MCF 10A (cell line): Measurements from ENCODE around the gene ZNF697. TPM values are rescaled to one million over a fixed set of nuclear protein-coding genes. Genes with fewer than 3 reads are reported as not detected.

Experiments used
- BruUV-seq: library from RNA; stranded (reverse); fragments of 400-500 nt; replicated peaks from 2 replicates; lab custom pipeline; 2021; lab: Mats Ljungman, UMichigan
- CTCF ChIA-PET: fragments of 300-600 bp; sonication (Branson Sonifier 250); formaldehyde crosslinking; extraction: SDS; loops from one replicate; lab custom pipeline; 2021; ENCODE audit warnings: antibody characterized with exemption, inconsistent platforms; lab: Yijun Ruan, JAX
- POLR2A ChIA-PET: fragments of 300-600, 350-650 bp; sonication (Branson Sonifier 250); formaldehyde crosslinking; extraction: SDS; loops from one replicate; lab custom pipeline; 2020; ENCODE audit warnings: antibody characterized with exemption, inconsistent platforms; lab: Yijun Ruan, JAX
- DNase-seq: peaks from one replicate; pipeline ENCODE4 v3.0.0-alpha.2; 2018; ENCODE audit not compliant: unreplicated experiment
- H3K27ac Mint-ChIP-seq: one replicate; pipeline ENCODE4 v1.8.0; 2022; ENCODE audit warnings: mild to moderate bottlenecking, low read depth, mixed read lengths; ENCODE audit not compliant: unreplicated experiment
- H3K27me3 Mint-ChIP-seq: one replicate; pipeline ENCODE4 v1.8.0; 2022; ENCODE audit warnings: mixed read lengths; ENCODE audit not compliant: insufficient read depth, unreplicated experiment
- H3K36me3 Mint-ChIP-seq: one replicate; pipeline ENCODE4 v1.8.0; 2022; ENCODE audit warnings: mild to moderate bottlenecking, moderate library complexity, mixed read lengths; ENCODE audit not compliant: insufficient read depth, unreplicated experiment
- H3K4me1 Mint-ChIP-seq: one replicate; pipeline ENCODE4 v1.8.0; 2022; ENCODE audit warnings: mixed read lengths; ENCODE audit not compliant: insufficient read depth, unreplicated experiment
- H3K4me3 Mint-ChIP-seq: one replicate; pipeline ENCODE4 v1.8.0; 2022; ENCODE audit warnings: mild to moderate bottlenecking, moderate library complexity, mixed read lengths; ENCODE audit not compliant: unreplicated experiment
- H3K9me3 Mint-ChIP-seq: one replicate; pipeline ENCODE4 v1.8.0; 2022; ENCODE audit warnings: mixed read lengths; ENCODE audit not compliant: unreplicated experiment
- intact Hi-C: fragments of 100-400 bp; cut with micrococcal nuclease; formaldehyde crosslinking; loops from 2 replicates; pipeline ENCODE4 v1.14.1; 2022
- total RNA-seq: library from RNA; stranded (reverse); gene quantifications from 2 replicates; pipeline ENCODE4 v1.2.3, GENCODE V29; 2022
- TF ChIP-seq, protein P1 (sequence below): fragments of 200-600 bp; IDR thresholded peaks from one replicate; pipeline ENCODE4 v1.8.0; 2022; ENCODE audit warnings: antibody characterized with exemption, mild to moderate bottlenecking; ENCODE audit not compliant: unreplicated experiment

The ZNF697 gene
- total RNA-seq, 1 experiment from 2014 or later = 13.2 TPM

DNA sequence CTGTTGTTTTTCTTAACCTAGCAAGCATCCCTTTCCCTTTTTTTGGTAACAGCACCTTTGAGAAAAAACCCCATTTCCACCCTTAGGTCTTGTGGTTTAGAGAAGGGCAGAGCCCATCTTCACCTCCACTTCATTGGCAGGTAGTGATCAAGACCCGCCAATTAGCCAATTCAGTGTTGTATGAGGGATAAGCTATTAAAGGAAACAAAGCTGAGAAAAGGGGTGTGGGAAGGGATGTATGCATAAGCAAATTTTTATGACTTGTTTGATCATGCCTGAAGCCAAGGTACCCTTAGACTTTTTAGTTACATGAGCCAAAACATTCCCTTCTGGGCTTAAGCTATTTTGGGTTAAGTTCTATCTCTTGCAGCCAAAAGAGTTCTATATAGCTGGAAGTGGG is 3.6 kb upstream of the ZNF697 start:
- no peaks in the 10 kb centered on the region for H3K9me3 Mint-ChIP-seq
- intact Hi-C loops = no loop called here
- peaks cover 23% of the 10 kb centered on the region for H3K4me1 Mint-ChIP-seq
- no peaks in the 10 kb centered on the region for H3K36me3 Mint-ChIP-seq
- ChIA-PET POLR2A (interaction anchor here (0.8 to 12.4 kb wide), 5 partner anchors 9 to 23 kb away, joined by 3 to 161 read pairs (median 4); no protein-coding TSS in a partner anchor), CTCF (interaction anchor here (1.2 to 2.0 kb wide), 3 partner anchors 11 to 36 kb away, joined by 4 to 7 read pairs (median 4); no protein-coding TSS in a partner anchor)
- DNase-seq = no peak
- H3K4me3 Mint-ChIP-seq = no peak overlapping the region
- TF ChIP-seq, protein P1, sequence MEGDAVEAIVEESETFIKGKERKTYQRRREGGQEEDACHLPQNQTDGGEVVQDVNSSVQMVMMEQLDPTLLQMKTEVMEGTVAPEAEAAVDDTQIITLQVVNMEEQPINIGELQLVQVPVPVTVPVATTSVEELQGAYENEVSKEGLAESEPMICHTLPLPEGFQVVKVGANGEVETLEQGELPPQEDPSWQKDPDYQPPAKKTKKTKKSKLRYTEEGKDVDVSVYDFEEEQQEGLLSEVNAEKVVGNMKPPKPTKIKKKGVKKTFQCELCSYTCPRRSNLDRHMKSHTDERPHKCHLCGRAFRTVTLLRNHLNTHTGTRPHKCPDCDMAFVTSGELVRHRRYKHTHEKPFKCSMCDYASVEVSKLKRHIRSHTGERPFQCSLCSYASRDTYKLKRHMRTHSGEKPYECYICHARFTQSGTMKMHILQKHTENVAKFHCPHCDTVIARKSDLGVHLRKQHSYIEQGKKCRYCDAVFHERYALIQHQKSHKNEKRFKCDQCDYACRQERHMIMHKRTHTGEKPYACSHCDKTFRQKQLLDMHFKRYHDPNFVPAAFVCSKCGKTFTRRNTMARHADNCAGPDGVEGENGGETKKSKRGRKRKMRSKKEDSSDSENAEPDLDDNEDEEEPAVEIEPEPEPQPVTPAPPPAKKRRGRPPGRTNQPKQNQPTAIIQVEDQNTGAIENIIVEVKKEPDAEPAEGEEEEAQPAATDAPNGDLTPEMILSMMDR = no peak
- BruUV-seq = no TSS peak
- peaks cover 14% of the 10 kb centered on the region for H3K27me3 Mint-ChIP-seq
- H3K27ac Mint-ChIP-seq = no peak overlapping the region

DNA sequence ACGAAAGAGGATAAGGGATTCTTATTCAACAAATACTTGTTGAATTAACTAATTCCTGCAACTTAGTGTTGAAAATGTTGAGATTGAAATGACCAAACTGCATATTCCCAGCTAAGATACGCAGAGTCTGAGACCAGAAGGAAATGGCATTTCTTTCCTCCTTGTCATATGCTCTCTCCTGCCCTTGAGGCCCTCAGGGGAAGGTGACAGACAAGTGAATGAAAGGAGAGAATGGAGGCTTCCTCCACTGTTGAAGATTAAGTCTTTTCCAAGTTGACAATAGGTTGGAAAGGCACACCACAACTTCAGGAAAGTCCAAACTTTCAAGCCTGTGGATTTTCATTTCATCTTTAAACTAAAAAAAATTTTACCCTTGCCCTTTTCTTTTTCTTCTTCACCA is 3.1 kb upstream of the ZNF697 start:
- no peak overlapping the region for H3K4me3 Mint-ChIP-seq
- no TSS peak for BruUV-seq

DNA sequence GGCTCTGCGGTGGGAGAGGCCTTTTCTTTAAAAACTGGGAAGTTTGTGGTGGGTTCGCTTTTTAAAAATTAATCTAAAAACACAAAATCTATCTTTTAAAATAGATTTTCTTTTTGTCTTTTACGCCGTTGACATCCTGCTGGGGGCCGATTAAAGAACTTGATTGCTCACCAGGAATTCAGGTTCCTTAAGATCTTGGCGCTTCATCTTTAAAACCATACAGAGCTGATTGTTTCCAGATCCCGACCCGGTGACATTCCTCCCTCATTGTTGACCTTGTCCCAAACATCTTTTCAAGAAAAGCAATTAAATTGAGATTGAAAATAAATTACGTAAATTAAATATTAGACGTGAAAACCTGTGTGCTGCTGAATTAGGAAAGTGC is 546 bp upstream of the ZNF697 start:
- TF ChIP-seq, protein P1 = no peak
- Mint-ChIP-seq H3K9me3 (no peaks in the 10 kb centered on the region), H3K27ac (peak overlapping the region; percentile 90), H3K36me3 (no peaks in the 10 kb centered on the region), H3K27me3 (peaks cover 14% of the 10 kb centered on the region), H3K4me1 (peaks cover 45% of the 10 kb centered on the region), H3K4me3 (peak overlapping the region; percentile 84)
- BruUV-seq = TSS peak; percentile 36
- ChIA-PET POLR2A (interaction anchor here (0.6 to 12.4 kb wide), 20 partner anchors 8 to 1670 kb away, joined by 3 to 161 read pairs (median 6); partner anchors contain the start of gene SEC22B), CTCF (interaction anchor here (0.6 to 3.7 kb wide), 9 partner anchors 13 to 1816 kb away, joined by 3 to 51 read pairs (median 6); no protein-coding TSS in a partner anchor)
- no peak for DNase-seq
- intact Hi-C loops = loop anchor here (5.0 kb wide), 1 partner anchor 36 kb away; no protein-coding TSS in a partner anchor

More for the DNA sequence above, 3.1 kb upstream of the ZNF697 start:
- POLR2A ChIA-PET = interaction anchor here (0.8 to 12.4 kb wide), 5 partner anchors 9 to 24 kb away, joined by 3 to 161 read pairs (median 4); no protein-coding TSS in a partner anchor
- CTCF ChIA-PET = interaction anchor here (1.2 to 2.0 kb wide), 3 partner anchors 11 to 36 kb away, joined by 4 to 7 read pairs (median 4); no protein-coding TSS in a partner anchor
- Mint-ChIP-seq H3K4me1 (peaks cover 29% of the 10 kb centered on the region), H3K27me3 (peaks cover 14% of the 10 kb centered on the region), H3K9me3 (no peaks in the 10 kb centered on the region), H3K27ac (no peak overlapping the region), H3K36me3 (no peaks in the 10 kb centered on the region)
- DNase-seq = no peak
- TF ChIP-seq, protein P1 = no peak
- intact Hi-C loops = no loop called here

DNA sequence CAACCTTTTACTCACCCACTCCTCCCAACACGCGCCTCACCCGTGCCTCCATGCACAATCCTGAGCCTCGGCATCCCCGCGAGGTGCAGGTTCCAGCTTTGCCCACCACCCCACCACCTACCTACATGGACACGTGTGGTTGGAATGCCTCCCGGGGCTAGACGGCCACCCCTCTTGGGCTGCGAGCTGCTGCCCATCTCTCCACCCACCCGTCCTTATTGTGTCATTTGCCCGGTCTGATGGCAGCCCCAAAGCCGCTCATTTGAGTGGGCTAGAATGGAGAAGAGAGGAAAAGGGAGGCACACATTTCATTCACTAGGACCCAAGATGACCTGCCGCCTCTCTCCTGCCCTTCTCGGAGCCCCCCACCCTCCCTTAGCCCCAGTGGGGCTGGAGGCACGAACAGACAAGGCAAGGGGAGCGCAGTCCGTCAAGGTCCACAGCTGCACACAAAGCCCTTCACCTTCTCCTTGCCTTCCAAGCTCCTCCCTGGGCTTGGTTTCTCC is 785 bp downstream of the ZNF697 start:
- Mint-ChIP-seq H3K27me3 (peaks cover 14% of the 10 kb centered on the region), H3K27ac (peak overlapping the region; percentile 90), H3K36me3 (no peaks in the 10 kb centered on the region), H3K9me3 (no peaks in the 10 kb centered on the region), H3K4me1 (peaks cover 51% of the 10 kb centered on the region), H3K4me3 (peak overlapping the region; percentile 84)
- peak; percentile 24 for DNase-seq
- TF ChIP-seq, protein P1 = no peak
- intact Hi-C loops = loop anchor here (5.0 kb wide), 1 partner anchor 35 kb away; no protein-coding TSS in a partner anchor
- BruUV-seq = no TSS peak
- ChIA-PET POLR2A (interaction anchor here (0.7 to 12.4 kb wide), 15 partner anchors 8 to 1668 kb away, joined by 3 to 161 read pairs (median 7); partner anchors contain the start of gene SEC22B), CTCF (interaction anchor here (0.6 to 3.7 kb wide), 11 partner anchors 12 to 111 kb away, joined by 3 to 51 read pairs (median 3); no protein-coding TSS in a partner anchor)
